ENCODE measurements around the gene ACVR1B.

GRCh38 chr12:52007158-52007921 is 55.8 kb downstream of the ACVR1B start:
- TF ChIP-seq, protein P1, sequence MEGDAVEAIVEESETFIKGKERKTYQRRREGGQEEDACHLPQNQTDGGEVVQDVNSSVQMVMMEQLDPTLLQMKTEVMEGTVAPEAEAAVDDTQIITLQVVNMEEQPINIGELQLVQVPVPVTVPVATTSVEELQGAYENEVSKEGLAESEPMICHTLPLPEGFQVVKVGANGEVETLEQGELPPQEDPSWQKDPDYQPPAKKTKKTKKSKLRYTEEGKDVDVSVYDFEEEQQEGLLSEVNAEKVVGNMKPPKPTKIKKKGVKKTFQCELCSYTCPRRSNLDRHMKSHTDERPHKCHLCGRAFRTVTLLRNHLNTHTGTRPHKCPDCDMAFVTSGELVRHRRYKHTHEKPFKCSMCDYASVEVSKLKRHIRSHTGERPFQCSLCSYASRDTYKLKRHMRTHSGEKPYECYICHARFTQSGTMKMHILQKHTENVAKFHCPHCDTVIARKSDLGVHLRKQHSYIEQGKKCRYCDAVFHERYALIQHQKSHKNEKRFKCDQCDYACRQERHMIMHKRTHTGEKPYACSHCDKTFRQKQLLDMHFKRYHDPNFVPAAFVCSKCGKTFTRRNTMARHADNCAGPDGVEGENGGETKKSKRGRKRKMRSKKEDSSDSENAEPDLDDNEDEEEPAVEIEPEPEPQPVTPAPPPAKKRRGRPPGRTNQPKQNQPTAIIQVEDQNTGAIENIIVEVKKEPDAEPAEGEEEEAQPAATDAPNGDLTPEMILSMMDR (IDR thresholded peaks at IDR 0.05; ENCODE audit: low read depth, low read length, missing input control), result no peak
- TF ChIP-seq MAX (IDR thresholded peaks at IDR 0.05), result no peak
- TF ChIP-seq, protein P2, sequence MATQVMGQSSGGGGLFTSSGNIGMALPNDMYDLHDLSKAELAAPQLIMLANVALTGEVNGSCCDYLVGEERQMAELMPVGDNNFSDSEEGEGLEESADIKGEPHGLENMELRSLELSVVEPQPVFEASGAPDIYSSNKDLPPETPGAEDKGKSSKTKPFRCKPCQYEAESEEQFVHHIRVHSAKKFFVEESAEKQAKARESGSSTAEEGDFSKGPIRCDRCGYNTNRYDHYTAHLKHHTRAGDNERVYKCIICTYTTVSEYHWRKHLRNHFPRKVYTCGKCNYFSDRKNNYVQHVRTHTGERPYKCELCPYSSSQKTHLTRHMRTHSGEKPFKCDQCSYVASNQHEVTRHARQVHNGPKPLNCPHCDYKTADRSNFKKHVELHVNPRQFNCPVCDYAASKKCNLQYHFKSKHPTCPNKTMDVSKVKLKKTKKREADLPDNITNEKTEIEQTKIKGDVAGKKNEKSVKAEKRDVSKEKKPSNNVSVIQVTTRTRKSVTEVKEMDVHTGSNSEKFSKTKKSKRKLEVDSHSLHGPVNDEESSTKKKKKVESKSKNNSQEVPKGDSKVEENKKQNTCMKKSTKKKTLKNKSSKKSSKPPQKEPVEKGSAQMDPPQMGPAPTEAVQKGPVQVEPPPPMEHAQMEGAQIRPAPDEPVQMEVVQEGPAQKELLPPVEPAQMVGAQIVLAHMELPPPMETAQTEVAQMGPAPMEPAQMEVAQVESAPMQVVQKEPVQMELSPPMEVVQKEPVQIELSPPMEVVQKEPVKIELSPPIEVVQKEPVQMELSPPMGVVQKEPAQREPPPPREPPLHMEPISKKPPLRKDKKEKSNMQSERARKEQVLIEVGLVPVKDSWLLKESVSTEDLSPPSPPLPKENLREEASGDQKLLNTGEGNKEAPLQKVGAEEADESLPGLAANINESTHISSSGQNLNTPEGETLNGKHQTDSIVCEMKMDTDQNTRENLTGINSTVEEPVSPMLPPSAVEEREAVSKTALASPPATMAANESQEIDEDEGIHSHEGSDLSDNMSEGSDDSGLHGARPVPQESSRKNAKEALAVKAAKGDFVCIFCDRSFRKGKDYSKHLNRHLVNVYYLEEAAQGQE (IDR thresholded peaks at IDR 0.05), result no peak
- no peak for TF ChIP-seq FOXA1 (IDR thresholded peaks at IDR 0.05)
- no peak for TF ChIP-seq TAF1 (conservative IDR thresholded peaks at IDR 0.05)
- TF ChIP-seq, protein P3, sequence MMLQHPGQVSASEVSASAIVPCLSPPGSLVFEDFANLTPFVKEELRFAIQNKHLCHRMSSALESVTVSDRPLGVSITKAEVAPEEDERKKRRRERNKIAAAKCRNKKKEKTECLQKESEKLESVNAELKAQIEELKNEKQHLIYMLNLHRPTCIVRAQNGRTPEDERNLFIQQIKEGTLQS (IDR thresholded peaks at IDR 0.05), result no peak
- TF ChIP-seq, protein P4, sequence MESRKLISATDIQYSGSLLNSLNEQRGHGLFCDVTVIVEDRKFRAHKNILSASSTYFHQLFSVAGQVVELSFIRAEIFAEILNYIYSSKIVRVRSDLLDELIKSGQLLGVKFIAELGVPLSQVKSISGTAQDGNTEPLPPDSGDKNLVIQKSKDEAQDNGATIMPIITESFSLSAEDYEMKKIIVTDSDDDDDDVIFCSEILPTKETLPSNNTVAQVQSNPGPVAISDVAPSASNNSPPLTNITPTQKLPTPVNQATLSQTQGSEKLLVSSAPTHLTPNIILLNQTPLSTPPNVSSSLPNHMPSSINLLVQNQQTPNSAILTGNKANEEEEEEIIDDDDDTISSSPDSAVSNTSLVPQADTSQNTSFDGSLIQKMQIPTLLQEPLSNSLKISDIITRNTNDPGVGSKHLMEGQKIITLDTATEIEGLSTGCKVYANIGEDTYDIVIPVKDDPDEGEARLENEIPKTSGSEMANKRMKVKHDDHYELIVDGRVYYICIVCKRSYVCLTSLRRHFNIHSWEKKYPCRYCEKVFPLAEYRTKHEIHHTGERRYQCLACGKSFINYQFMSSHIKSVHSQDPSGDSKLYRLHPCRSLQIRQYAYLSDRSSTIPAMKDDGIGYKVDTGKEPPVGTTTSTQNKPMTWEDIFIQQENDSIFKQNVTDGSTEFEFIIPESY (IDR thresholded peaks at IDR 0.05), result no peak
- TF ChIP-seq RAD21 (IDR thresholded peaks at IDR 0.05), result no peak

Measured in liver (tissue), 3 donors.